ENCODE measurements around the gene LRRC42.
"Not testable (repeated sequence)": the region's sequence is repeated elsewhere in the genome, so short reads cannot be mapped to it uniquely, and the experiment has no call there.

The LRRC42 gene

GRCh38 chr1:53975861-53976260 is 29.7 kb downstream of the LRRC42 start:
- H3K9me3 ChIP-seq (ENCODE audit: control insufficient read depth in 1 of 2, low read length in 2 of 2): no peaks in the 10 kb centered on the region
- H3K27ac ChIP-seq (ENCODE audit: low read length): no peak overlapping the region

DNA sequence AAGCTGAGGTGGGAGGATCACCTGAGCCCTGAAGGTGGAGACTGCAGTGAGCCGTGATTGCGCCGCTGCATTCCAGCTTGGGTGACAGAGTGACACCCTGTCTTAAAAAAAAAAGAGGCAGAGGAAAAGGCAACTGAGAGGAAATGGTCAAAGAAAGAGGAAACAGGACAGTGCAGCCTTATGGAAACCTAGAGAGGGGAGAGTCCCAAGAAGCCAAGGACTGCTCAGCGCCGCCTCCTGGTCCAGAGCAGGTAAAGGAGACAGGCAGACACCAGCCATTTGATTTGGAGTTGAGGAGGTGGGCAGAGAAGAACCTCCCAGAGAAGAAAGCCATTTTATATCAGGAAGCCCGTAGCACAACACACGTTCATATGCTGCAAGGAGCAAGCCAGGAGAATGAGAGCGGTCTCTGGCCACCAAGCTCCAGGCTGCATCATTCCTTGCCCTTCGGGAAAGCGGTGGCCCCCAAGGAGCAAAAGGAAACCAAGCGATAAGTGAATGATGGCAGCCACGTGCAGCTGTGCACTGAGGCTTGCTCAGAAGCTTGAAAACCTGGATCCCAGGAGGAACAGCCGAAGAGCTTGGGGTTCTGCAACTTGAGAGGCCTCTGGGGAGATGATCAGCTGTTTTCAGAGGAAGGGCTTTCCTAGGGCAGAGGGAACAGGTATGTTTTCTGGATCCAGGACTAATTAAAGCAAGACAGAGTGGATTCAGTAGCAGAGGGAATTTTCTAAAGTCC is 33.7 kb downstream of the LRRC42 start:
- no peaks in the 10 kb centered on the region for H3K27me3 ChIP-seq (ENCODE audit: low read depth, low read length)
- no peak overlapping the region for H3K27ac ChIP-seq (ENCODE audit: low read length)
- no peaks in the 10 kb centered on the region for H3K36me3 ChIP-seq (ENCODE audit: control insufficient read depth in 1 of 2, insufficient read depth in 2 of 2, low read length in 2 of 2)
- H3K4me1 ChIP-seq (ENCODE audit: control insufficient read depth in 1 of 2, insufficient read depth in 2 of 2, low read length in 2 of 2): peaks cover 3 to 10% of the 10 kb centered on the region in 2 donors
- no peaks in the 10 kb centered on the region for H3K9me3 ChIP-seq (ENCODE audit: control insufficient read depth in 1 of 2, low read length in 2 of 2)
- H3K4me3 ChIP-seq (ENCODE audit: low read depth in 1 of 2, low read length in 2 of 2): no peak overlapping the region

More at GRCh38 chr1:53975861-53976260, 29.7 kb downstream of the LRRC42 start:
- H3K4me3 ChIP-seq (ENCODE audit: low read depth in 1 of 2, low read length in 2 of 2): no peak overlapping the region
- no peaks in the 10 kb centered on the region for H3K4me1 ChIP-seq (ENCODE audit: control insufficient read depth in 1 of 2, insufficient read depth in 2 of 2, low read length in 2 of 2)
- H3K36me3 ChIP-seq (ENCODE audit: control insufficient read depth in 1 of 2, insufficient read depth in 2 of 2, low read length in 2 of 2): peaks cover 0 to 11% of the 10 kb centered on the region in 2 donors
- no peaks in the 10 kb centered on the region for H3K27me3 ChIP-seq (ENCODE audit: low read depth, low read length)

DNA sequence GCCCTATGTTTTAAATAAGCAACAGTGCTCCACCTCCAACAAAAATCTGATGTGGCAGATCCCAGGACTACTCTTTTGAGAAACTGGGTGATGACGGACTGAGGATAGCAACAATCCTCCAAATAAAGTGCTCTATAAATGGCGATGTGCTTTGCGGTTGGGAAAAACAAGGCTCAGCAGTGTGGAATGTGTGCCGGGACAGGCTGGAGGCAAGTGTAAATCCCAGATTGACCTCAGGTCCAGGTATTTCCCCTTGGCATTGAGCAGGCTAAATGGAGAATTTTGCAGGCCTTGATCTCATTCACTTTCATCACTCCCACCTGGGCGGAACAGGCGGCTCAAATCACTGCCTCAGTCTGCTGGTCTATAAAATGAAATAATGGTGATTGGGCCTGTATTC is 35.1 kb downstream of the LRRC42 start:
- peaks cover 3 to 10% of the 10 kb centered on the region in 2 donors for H3K4me1 ChIP-seq (ENCODE audit: control insufficient read depth in 1 of 2, insufficient read depth in 2 of 2, low read length in 2 of 2)
- no peak overlapping the region for H3K4me3 ChIP-seq (ENCODE audit: low read depth in 1 of 2, low read length in 2 of 2)
- no peaks in the 10 kb centered on the region for H3K9me3 ChIP-seq (ENCODE audit: control insufficient read depth in 1 of 2, low read length in 2 of 2)
- no peaks in the 10 kb centered on the region for H3K36me3 ChIP-seq (ENCODE audit: control insufficient read depth in 1 of 2, insufficient read depth in 2 of 2, low read length in 2 of 2)
- H3K27ac ChIP-seq (ENCODE audit: low read length): no peak overlapping the region
- H3K27me3 ChIP-seq (ENCODE audit: low read depth, low read length): no peaks in the 10 kb centered on the region

DNA sequence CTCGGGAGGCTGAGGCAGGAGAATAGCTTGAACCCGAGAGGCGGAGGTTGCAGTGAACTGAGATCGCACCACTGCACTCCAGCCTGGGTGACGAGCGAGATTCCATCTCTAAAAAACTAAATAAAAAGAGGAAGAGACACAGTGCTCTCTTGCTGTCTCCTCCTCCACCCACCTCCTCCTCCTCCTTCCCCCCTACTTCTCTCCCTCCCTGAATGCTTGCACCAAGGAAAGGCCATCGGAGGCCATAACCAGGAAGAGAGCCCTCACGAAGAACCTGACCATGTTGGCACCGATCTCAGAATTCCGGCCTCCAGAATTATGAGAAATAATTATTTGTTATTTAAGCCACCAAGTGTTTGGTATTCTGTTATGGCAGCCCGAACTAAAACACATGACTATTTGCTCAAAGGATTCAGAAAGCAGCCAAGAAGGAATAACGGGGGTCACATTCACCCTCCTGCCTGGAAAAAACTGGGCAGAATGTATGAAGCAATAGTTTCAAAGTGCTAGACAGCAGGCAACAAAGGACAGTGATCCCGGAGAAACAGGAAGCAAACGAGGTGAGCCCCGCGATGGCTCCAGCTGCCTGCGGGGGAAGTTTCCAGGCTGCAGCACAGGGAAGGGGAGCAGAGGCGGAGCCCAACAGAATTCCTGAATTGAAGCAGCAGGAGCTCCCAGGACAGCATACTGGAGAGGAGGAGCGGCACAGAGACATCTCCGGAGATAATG is 36.0 kb downstream of the LRRC42 start:
- no peak overlapping the region for H3K27ac ChIP-seq (ENCODE audit: low read length)

GRCh38 chr1:53982763-53983104 is 36.6 kb downstream of the LRRC42 start:
- Histone ChIP-seq H3K27ac (ENCODE audit: low read length) (no peak overlapping the region), H3K9me3 (ENCODE audit: control insufficient read depth in 1 of 2, low read length in 2 of 2) (no peaks in the 10 kb centered on the region), H3K4me1 (ENCODE audit: control insufficient read depth in 1 of 2, insufficient read depth in 2 of 2, low read length in 2 of 2) (peaks cover 3 to 10% of the 10 kb centered on the region in 2 donors), H3K36me3 (ENCODE audit: control insufficient read depth in 1 of 2, insufficient read depth in 2 of 2, low read length in 2 of 2) (no peaks in the 10 kb centered on the region), H3K27me3 (ENCODE audit: low read depth, low read length) (no peaks in the 10 kb centered on the region), H3K4me3 (ENCODE audit: low read depth in 1 of 2, low read length in 2 of 2) (peak overlapping the region; percentile 54 to 58)

More for the DNA sequence above, 36.0 kb downstream of the LRRC42 start:
- Histone ChIP-seq H3K36me3 (ENCODE audit: control insufficient read depth in 1 of 2, insufficient read depth in 2 of 2, low read length in 2 of 2) (no peaks in the 10 kb centered on the region), H3K4me1 (ENCODE audit: control insufficient read depth in 1 of 2, insufficient read depth in 2 of 2, low read length in 2 of 2) (peaks cover 3 to 10% of the 10 kb centered on the region in 2 donors), H3K27me3 (ENCODE audit: low read depth, low read length) (no peaks in the 10 kb centered on the region), H3K4me3 (ENCODE audit: low read depth in 1 of 2, low read length in 2 of 2) (peak overlapping the region; percentile 54 to 58), H3K9me3 (ENCODE audit: control insufficient read depth in 1 of 2, low read length in 2 of 2) (no peaks in the 10 kb centered on the region)

GRCh38 chr1:53984726-53985125 is 38.6 kb downstream of the LRRC42 start:
- no peaks in the 10 kb centered on the region for H3K36me3 ChIP-seq (ENCODE audit: control insufficient read depth in 1 of 2, insufficient read depth in 2 of 2, low read length in 2 of 2)
- H3K27me3 ChIP-seq (ENCODE audit: low read depth, low read length): no peaks in the 10 kb centered on the region
- H3K27ac ChIP-seq (ENCODE audit: low read length): no peak overlapping the region
- H3K4me1 ChIP-seq (ENCODE audit: control insufficient read depth in 1 of 2, insufficient read depth in 2 of 2, low read length in 2 of 2): peaks cover 3 to 10% of the 10 kb centered on the region in 2 donors
- no peaks in the 10 kb centered on the region for H3K9me3 ChIP-seq (ENCODE audit: control insufficient read depth in 1 of 2, low read length in 2 of 2)
- H3K4me3 ChIP-seq (ENCODE audit: low read depth in 1 of 2, low read length in 2 of 2): no peak overlapping the region

- H3K9me3 ChIP-seq (ENCODE audit: control insufficient read depth in 1 of 2, low read length in 2 of 2): no peaks in the 10 kb centered on the region
- no peaks in the 10 kb centered on the region for H3K27me3 ChIP-seq (ENCODE audit: low read depth, low read length)
- no peaks in the 10 kb centered on the region for H3K36me3 ChIP-seq (ENCODE audit: control insufficient read depth in 1 of 2, insufficient read depth in 2 of 2, low read length in 2 of 2)
- no peak overlapping the region for H3K27ac ChIP-seq (ENCODE audit: low read length)
- no peak overlapping the region for H3K4me3 ChIP-seq (ENCODE audit: low read depth in 1 of 2, low read length in 2 of 2)
- peaks cover 3 to 10% of the 10 kb centered on the region in 2 donors for H3K4me1 ChIP-seq (ENCODE audit: control insufficient read depth in 1 of 2, insufficient read depth in 2 of 2, low read length in 2 of 2)
Measured at GRCh38 chr1:53986458-53986857, 40.3 kb downstream of the LRRC42 start.

- Histone ChIP-seq H3K27me3 (ENCODE audit: low read depth, low read length) (no peaks in the 10 kb centered on the region), H3K27ac (ENCODE audit: low read length) (no peak overlapping the region), H3K36me3 (ENCODE audit: control insufficient read depth in 1 of 2, insufficient read depth in 2 of 2, low read length in 2 of 2) (no peaks in the 10 kb centered on the region), H3K9me3 (ENCODE audit: control insufficient read depth in 1 of 2, low read length in 2 of 2) (no peaks in the 10 kb centered on the region), H3K4me3 (ENCODE audit: low read depth in 1 of 2, low read length in 2 of 2) (no peak overlapping the region), H3K4me1 (ENCODE audit: control insufficient read depth in 1 of 2, insufficient read depth in 2 of 2, low read length in 2 of 2) (peaks cover 0 to under 1% of the 10 kb centered on the region in 2 donors)
Measured at GRCh38 chr1:53987880-53988279, 41.7 kb downstream of the LRRC42 start.

DNA sequence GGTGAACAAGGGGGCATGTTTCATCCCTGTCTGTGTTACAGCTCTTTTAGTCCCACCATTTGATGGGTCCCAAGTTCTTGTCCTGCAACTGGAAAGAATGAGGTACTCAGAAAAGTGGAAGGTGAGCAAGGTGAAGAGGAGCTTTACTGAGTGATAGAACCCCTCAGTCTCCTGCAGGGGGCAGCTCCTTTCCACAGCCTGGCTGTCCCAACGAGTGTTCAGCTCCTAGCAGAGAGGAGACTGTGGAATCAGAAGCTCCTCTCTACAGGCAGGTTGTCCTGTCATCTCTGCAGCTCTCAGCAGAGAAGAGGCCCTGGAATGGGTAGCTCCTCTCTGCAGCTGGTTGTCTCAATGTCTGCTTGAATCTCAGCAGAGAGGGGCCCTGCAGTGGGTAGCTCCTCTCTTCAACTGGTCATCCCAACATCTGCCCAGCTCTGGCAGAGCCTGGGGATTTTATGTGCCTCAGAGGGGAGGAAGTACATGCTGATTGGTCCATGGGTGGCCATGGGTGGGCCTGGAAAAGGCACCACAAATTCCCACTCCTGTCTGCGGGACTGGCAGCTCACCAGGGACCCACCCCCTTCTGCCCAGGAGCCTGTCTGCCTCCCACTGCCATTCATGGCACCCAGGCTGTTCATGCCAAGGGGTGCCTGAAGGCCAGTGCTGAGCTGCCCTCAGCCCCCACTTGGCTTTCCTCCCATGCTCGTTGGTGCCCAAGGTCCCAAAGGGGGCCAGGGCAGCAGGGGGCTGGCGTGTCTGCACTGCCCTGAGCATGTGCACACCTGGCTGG is 46.1 kb downstream of the LRRC42 start:
- no peaks in the 10 kb centered on the region for H3K27me3 ChIP-seq (ENCODE audit: low read depth, low read length)
- H3K9me3 ChIP-seq (ENCODE audit: control insufficient read depth in 1 of 2, low read length in 2 of 2): no peaks in the 10 kb centered on the region
- H3K4me1 ChIP-seq (ENCODE audit: control insufficient read depth in 1 of 2, insufficient read depth in 2 of 2, low read length in 2 of 2): no peaks in the 10 kb centered on the region
- no peaks in the 10 kb centered on the region for H3K36me3 ChIP-seq (ENCODE audit: control insufficient read depth in 1 of 2, insufficient read depth in 2 of 2, low read length in 2 of 2)
- H3K27ac ChIP-seq (ENCODE audit: low read length): no peak overlapping the region
- no peak overlapping the region for H3K4me3 ChIP-seq (ENCODE audit: low read depth in 1 of 2, low read length in 2 of 2)

DNA sequence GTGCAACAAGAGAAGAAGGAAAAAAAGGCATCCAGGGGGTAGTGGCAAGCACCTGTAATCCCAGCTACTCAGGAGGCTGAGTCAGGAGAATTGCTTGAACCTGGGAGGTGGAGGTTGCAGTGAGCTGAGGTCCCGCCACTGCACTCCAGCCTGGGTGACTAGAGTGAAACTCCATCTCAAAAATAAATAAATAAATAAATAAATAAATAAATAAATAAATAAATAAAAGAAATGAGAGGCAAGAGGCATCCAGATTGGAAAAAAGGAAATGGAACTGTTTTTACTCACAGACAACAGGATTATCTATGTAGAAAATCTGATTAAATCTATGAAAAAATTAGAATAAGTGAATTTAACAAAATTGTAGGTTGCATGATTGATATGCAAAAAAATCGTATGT is 48.4 kb downstream of the LRRC42 start:
- not testable (repeated sequence) for H3K4me3 ChIP-seq (ENCODE audit: low read depth in 1 of 2, low read length in 2 of 2); H3K4me1 ChIP-seq (ENCODE audit: control insufficient read depth in 1 of 2, insufficient read depth in 2 of 2, low read length in 2 of 2); H3K9me3 ChIP-seq (ENCODE audit: control insufficient read depth in 1 of 2, low read length in 2 of 2); H3K27ac ChIP-seq (ENCODE audit: low read length); H3K36me3 ChIP-seq (ENCODE audit: control insufficient read depth in 1 of 2, insufficient read depth in 2 of 2, low read length in 2 of 2); H3K27me3 ChIP-seq (ENCODE audit: low read depth, low read length)

- H3K4me1 ChIP-seq (ENCODE audit: control insufficient read depth in 1 of 2, insufficient read depth in 2 of 2, low read length in 2 of 2): no peaks in the 10 kb centered on the region
- no peak overlapping the region for H3K4me3 ChIP-seq (ENCODE audit: low read depth in 1 of 2, low read length in 2 of 2)
- H3K27me3 ChIP-seq (ENCODE audit: low read depth, low read length): no peaks in the 10 kb centered on the region
- H3K36me3 ChIP-seq (ENCODE audit: control insufficient read depth in 1 of 2, insufficient read depth in 2 of 2, low read length in 2 of 2): no peaks in the 10 kb centered on the region
- H3K27ac ChIP-seq (ENCODE audit: low read length): no peak overlapping the region
- no peaks in the 10 kb centered on the region for H3K9me3 ChIP-seq (ENCODE audit: control insufficient read depth in 1 of 2, low read length in 2 of 2)
Measured at GRCh38 chr1:53995683-53996082, 49.5 kb downstream of the LRRC42 start.

Measured in muscle layer of duodenum (tissue), 2 donors.